Stimulated activated CD8-positive, alpha-beta memory T cell treated with anti-CD3 and anti-CD28 coated beads, Interleukin-12 subunit alpha, Interleukin-12 subunit beta, amount 100 ng/mL, for 4 hours (primary cell): Measurements from ENCODE around the gene ACVR1B.

ENCODE experiments used
- DNase-seq: peaks from one replicate; pipeline ENCODE4 v3.0.0-alpha.2; 2020; ENCODE audit warnings: low read depth

The ACVR1B gene

GRCh38 chr12:52023182-52023975 lies 71.9 kb downstream of the ACVR1B start:
- DNase-seq = peak; percentile 83

DNA sequence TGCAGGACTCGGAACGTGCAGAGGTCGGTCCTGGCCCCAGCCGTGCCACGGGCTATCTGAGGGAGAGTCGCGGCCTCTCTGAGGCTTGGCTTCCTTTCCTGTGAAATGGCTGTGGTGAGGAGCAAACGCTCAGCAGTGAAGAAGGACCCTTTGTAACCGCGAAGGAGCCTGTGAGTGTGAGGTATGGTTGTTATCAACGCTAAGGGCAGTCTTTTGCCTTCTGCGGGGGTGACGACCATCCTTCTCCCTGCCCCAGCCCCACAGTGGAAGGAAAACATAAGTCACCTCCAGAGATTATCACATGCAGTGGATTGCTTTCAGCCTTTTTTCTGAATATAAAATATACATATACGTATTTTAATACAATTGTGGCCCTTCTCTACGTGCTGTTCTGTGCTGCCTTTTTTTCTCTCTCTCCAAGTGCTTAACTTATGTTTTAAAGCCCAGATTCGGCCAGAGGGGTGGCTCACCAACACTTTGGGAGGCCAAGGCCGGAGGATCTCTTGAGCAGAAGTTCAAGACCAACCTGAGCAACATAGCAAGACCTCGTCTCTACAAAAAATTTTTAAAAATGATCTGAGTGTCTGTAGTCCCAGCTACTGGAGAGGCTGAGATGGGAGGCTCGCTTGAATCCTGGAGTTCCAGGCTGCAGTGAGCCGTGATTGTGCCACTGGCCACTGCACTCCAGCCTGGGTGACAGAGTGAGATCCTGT lies 72.6 kb downstream of the ACVR1B start:
- no peak for DNase-seq

DNA sequence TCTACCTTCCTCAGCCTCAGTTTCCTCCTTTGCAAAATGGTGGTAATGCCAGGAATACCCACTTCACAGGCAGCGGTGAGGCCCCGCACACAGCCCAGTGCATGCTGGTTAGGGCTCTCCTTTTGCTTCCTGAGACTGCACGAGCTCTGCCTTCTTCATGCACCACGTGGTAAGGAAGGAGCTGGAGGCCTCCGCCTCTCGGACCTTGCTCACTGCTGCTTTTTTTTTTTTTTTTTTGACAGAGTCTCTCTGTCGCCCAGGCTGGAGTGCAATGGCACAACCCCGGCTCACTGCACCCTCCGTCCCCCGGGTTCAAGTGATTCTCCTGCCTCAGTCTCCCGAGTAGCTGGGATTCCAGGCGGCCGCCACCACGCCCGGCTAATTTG lies 73.3 kb downstream of the ACVR1B start:
- no peak for DNase-seq

GRCh38 chr12:52026263-52026662 lies 74.8 kb downstream of the ACVR1B start:
- no peak for DNase-seq

DNA sequence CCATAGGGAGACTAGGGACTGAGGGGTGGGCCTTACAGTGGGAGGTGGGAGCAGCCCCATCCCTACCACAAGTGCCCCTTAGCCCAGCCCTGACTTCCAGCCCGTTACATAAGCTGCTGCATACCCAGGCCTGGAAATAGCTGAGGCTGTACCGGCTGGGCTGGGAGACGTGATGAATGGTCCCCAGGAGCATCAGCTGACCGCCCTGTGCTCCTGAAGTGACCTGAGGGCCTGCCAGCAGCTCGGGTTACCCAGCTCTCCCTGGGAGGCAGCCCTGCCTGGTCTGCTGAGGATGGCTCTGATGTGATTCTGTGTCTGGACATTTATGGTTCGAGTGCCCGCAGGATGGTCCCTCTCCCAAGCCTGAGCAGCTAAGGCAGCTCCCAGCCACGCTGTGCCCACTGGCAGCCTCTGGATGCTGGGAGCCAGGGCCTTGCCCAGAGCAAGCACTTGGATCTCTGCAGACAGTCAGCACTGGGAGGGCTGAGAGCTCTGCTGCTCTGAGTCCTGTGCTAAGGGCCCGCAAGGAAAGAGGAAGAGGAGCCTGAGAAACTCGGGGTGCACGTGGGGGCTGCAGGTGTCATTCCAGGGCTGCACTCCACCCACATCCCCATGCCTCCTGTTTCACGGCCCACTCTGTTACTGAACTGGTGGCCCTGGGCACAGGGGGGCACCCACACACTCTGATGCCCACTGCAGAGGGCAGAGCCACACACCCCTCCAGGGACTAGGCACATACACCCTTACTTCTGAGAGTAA lies 75.8 kb downstream of the ACVR1B start:
- DNase-seq = no peak

DNA sequence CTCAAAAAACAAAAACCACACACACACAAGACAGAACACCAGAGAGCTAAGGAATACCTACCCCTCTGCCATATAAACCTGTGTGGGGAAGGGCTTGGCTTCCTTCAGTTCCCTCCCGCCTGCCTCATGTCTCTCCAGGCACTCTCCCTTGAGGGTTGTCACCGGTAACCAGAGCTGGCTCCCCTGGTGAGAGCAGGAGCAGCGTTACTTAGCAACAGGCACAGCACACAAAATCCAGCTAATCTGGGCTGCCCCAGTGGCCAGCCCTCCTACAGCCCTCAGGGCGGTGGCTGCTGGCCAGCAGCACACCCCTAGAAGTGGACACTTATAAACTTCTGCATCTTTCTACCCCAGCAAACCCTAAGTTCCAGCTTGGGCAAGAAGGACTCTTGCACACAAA lies 78.2 kb downstream of the ACVR1B start:
- DNase-seq = no peak

DNA sequence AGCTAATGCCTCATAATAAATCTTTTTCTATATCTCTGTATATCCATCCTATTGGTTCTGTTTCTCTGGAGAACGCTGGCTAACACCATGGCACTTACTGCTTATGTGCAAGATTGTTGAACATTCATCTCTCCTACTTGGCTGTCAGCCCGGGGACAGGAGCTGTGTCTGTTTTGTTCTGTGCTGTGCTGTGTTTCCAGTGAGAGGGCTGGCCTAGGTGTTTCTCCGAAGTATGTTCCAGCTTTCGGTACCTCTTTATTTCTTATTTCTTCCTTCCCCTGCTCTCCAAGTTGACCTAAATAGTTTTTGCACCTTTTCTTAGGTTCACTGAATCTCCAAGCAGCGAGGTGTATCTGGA lies 80.9 kb downstream of the ACVR1B start:
- no peak for DNase-seq

- DNase-seq = peak; percentile 86
Measured at GRCh38 chr12:52032804-52033445, 81.4 kb downstream of the ACVR1B start.

DNA sequence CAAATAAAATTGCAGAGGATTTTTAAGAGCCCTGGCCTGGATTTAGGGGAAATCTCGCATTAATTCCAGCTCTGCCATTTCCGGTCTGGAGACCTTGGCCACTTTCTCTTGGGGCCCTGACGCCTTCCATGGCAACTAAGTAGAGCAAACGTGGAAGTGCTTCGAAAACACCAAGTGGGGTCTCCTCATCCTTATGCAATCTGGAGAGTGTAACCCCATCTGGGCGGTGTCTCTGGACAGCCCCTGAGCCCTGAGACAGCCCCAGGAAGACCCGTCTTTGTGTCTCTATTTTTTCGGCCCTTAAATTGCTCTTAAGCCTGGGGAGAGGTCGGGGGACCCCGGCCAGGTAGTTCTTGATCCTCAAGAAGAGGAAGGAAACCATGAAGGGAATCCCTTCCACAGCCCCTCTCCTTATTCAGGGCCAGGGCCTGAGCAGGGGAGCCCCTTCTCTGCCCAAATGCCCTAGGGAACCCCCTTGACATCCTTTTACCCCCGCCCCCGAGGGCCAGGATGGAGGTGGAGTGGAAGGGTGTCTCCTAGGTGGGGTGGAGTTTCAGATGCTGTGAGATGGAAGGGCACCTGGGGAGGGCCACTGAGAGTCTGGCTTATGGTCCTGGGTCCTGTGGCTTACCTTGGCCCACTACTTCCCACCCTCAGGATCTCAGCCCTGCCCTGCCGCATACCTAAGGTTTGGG lies 82.1 kb downstream of the ACVR1B start:
- no peak for DNase-seq

- no peak for DNase-seq
Measured at GRCh38 chr12:52035190-52035589, 83.7 kb downstream of the ACVR1B start.

DNA sequence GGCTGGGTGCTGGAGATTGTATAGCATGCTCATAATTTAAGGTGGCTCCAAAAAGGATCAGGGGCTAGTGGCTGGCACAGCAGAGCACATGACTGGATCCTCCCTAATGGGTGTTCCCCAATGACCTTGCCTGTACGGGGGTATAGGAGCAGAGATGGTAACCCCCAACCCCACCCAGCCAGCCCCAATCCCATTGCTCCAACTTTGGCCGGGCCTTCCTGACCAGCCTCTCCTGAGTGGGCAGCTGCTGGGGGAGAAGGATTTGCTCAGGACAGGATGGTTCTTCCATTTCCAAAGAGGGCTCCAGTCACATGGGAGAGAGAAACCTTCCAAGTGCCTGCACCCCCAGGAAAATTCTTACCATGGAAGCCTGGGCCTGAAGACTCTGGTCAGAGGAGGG lies 84.4 kb downstream of the ACVR1B start:
- no peak for DNase-seq

DNA sequence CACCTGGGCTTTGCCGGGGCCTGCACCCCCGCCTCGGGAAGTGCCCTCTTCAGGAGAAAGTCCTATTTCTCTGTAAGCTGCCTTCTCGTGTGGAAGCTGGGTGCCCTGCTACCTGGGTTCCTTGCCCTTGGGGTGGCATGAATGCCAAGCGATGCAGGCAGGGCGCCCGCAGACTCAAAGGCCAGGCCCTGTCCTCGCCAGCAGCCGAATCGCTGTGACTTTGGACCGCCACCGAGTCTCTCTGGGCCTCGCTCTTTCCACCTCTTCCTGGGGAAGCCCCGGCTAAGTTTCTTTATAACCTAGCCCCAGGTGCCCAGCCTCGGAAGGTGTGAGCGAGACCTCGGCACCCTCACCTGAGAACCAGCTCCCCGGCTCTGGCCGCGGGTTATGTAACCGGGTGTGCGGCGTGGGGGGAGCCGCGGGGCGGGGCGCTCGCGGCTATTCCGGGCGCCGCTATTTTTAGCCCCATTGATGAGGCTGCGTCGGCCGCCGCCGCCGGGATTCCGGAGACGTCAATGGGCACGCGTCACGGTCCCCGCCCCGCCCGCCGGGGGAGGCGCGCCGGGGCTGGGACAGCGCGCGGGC lies 85.2 kb downstream of the ACVR1B start:
- DNase-seq = peak; percentile 87

DNA sequence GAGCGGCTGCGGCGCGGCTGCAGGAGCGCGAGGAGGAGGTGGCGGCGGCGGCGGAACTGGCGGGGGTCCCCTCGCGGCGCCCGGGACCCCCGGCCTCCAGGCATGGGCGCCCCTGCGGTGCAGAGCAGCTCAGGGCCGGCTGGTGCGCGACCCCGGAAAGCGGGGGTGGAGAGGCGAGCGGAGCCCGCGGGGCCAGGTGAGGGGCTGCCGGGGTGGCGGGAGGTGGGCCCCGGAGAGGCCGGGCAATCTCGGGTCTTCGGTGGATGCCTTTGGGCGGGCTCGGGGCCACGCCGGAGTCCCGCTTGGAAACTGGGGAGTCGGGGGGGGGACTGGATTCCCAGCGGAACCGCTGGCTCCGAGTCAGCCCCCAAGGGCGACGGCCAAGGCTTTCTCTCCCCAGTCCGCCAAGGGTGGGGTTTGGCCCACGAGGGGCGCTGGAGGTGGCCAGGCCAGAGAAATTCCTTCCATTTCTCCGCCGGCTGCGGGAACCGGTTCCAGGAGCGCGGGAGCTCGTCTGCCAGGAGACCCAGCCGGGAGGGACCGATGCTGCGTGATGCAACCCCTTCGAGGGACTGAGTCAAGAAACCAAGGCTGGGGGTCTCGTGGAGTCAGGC lies 85.9 kb downstream of the ACVR1B start:
- peak; percentile 31 for DNase-seq

DNA sequence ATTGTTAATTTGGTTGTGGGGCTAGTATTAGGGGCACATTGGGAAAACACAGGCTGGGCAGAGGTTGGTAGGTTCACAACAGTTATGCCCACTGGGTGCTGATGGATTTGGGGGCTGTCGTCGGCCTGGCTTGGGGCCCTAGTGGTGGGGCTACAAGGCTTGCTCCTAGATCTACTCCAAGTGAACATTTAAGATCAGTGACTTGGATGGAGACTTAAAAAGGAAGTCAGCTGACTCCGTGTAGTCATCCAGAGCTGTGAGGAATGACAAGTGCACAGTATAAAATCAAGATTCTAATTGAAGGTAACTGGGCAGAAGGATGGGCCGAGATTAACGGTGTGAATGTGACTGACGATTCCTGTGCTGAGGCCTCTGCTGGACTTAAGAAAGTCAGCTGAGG lies 86.9 kb downstream of the ACVR1B start:
- DNase-seq = no peak

DNA sequence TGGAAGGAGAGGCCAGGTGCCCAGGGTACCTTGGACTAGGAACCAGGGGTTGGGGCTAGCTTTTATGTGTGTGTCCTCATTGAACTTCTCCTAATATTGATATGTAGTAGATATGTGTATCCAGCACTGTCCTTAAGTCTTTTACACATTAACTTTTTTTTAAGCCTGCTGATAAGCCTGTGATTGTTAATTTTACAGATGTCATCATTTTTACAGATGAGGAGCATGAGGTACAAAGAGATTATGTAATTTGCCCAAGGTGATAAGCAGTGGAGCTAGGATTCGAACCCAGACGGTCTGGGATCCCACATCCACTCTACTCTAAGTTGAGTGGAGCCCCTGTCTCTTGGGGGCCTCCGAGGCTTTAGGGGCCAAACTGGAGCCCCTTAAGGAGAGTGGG lies 89.5 kb downstream of the ACVR1B start:
- DNase-seq = no peak

DNA sequence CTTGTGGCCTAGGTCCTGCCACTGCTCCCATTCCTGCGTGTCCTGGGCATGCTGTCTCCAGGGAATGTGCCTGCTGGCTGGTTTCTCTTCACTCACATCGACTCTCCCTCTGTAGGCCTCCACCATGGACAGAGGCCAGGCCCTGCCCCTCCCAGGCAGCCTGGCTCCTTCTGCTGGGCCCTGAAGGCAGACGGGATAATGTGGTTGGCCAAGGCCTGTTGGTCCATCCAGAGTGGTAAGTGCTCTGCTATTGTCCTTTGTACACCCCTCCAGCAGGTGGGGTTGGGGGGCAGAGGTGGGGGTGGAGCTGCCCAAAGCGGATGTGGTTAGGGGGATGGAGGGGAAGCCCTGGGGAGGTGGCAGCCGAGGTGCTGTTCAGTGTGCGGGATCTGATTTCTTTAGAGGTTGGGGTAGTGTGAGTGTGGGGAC lies 90.2 kb downstream of the ACVR1B start:
- DNase-seq = peak; percentile 41

- DNase-seq = no peak
Measured at GRCh38 chr12:52042706-52043385, 91.3 kb downstream of the ACVR1B start.

GRCh38 chr12:52043386-52044212 lies 92.1 kb downstream of the ACVR1B start:
- DNase-seq = no peak

DNA sequence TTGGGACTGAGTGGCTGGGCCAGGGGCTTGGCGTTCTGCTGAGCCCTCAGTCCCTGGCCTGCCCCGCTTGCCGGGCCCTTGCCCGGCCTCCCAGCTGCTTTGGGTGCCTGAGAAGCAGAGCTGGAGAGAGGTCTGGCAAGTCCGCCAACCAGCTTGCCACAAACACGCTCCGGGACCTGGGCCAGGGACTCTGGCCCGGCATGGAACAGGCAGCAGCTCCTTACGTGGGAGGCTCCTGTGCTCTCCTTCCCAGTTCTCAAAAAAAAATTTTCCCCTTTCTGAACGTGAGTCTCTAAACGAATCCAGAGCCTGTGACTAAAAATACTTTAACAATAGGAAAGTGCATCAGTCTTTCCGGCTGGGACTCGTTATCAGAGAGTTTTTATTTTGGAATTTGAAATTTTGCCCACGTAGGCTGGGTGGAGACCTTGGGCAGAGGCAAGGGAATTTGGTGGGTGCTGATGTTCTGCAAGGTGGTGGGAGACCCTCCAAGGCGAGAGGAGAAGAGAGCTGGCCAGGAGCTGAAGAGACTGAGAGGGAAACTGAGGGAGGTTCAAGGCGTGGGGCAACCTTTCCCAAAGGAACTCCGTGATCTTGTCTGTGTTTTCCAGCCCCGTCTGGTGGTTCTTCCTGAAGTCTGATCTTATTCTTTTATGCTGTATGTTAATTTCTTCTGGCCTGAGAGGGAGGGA lies 92.9 kb downstream of the ACVR1B start:
- no peak for DNase-seq
